HG02943 (cell line): ENCODE measurements around the gene RFPL2.
"Not testable (repeated sequence)": the region's sequence is repeated elsewhere in the genome, so short reads cannot be mapped to it uniquely, and the experiment has no call there.

Experiments
- ATAC-seq: cut with Tn5 transposase; IDR thresholded peaks from one replicate; pipeline ENCODE4 v1.9.1; 2021; ENCODE audit warnings: mild to moderate bottlenecking, low read depth, moderate library complexity; ENCODE audit not compliant: unreplicated experiment

RFPL2 gene

GRCh38 chr22:32175683-32176644 is 28.9 kb downstream of the RFPL2 start:
- ATAC-seq = no peak

GRCh38 chr22:32175115-32175514 is 29.8 kb downstream of the RFPL2 start:
- no peak for ATAC-seq

- ATAC-seq = no peak
Observed at GRCh38 chr22:32165681-32166080, 39.2 kb downstream of the RFPL2 start.

GRCh38 chr22:32164075-32164860 is 40.6 kb downstream of the RFPL2 start:
- no peak for ATAC-seq

- not testable (repeated sequence) for ATAC-seq
Observed at GRCh38 chr22:32160411-32160810, 44.5 kb downstream of the RFPL2 start.

- no peak for ATAC-seq
Observed at GRCh38 chr22:32158712-32159533, 46.0 kb downstream of the RFPL2 start, which contains the start of gene C22orf42. C22orf42 (minus strand) TSS chr22:32159303; CDS start chr22:32159215, 88 bp downstream.

- not testable (repeated sequence) for ATAC-seq
Observed at GRCh38 chr22:32157632-32158031, 47.2 kb downstream of the RFPL2 start.

GRCh38 chr22:32154727-32155126 is 50.1 kb downstream of the RFPL2 start:
- ATAC-seq = not testable (repeated sequence)

GRCh38 chr22:32151641-32152040 is 53.2 kb downstream of the RFPL2 start:
- ATAC-seq = not testable (repeated sequence)

GRCh38 chr22:32150647-32151046 is 54.2 kb downstream of the RFPL2 start:
- ATAC-seq = not testable (repeated sequence)

GRCh38 chr22:32148372-32148771 is 56.5 kb downstream of the RFPL2 start:
- not testable (repeated sequence) for ATAC-seq

GRCh38 chr22:32147128-32147527 is 57.7 kb downstream of the RFPL2 start:
- not testable (repeated sequence) for ATAC-seq

GRCh38 chr22:32144496-32145274 is 60.2 kb downstream of the RFPL2 start:
- ATAC-seq = no peak

- no peak for ATAC-seq
Observed at GRCh38 chr22:32142600-32142999, 62.3 kb downstream of the RFPL2 start.

GRCh38 chr22:32140688-32141087 is 64.2 kb downstream of the RFPL2 start:
- ATAC-seq = not testable (repeated sequence)
